Measurements from ENCODE around the gene RNF8.

GRCh38 chr6:37347670-37348111 is 6.1 kb upstream of the RNF8 start:
- TF ChIP-seq, protein P1, sequence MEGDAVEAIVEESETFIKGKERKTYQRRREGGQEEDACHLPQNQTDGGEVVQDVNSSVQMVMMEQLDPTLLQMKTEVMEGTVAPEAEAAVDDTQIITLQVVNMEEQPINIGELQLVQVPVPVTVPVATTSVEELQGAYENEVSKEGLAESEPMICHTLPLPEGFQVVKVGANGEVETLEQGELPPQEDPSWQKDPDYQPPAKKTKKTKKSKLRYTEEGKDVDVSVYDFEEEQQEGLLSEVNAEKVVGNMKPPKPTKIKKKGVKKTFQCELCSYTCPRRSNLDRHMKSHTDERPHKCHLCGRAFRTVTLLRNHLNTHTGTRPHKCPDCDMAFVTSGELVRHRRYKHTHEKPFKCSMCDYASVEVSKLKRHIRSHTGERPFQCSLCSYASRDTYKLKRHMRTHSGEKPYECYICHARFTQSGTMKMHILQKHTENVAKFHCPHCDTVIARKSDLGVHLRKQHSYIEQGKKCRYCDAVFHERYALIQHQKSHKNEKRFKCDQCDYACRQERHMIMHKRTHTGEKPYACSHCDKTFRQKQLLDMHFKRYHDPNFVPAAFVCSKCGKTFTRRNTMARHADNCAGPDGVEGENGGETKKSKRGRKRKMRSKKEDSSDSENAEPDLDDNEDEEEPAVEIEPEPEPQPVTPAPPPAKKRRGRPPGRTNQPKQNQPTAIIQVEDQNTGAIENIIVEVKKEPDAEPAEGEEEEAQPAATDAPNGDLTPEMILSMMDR (IDR thresholded peaks at IDR 0.05; ENCODE audit: insufficient read depth, low read length), result no peak
- no peak for TF ChIP-seq GABPA (IDR thresholded peaks at IDR 0.05; ENCODE audit: low read depth)
- no peak for TF ChIP-seq SPI1 (IDR thresholded peaks at IDR 0.05; ENCODE audit: borderline replicate concordance, low read depth)
- no peak for TF ChIP-seq POLR2AphosphoS5 (IDR thresholded peaks at IDR 0.05; ENCODE audit: low read depth)
- TF ChIP-seq, protein P2, sequence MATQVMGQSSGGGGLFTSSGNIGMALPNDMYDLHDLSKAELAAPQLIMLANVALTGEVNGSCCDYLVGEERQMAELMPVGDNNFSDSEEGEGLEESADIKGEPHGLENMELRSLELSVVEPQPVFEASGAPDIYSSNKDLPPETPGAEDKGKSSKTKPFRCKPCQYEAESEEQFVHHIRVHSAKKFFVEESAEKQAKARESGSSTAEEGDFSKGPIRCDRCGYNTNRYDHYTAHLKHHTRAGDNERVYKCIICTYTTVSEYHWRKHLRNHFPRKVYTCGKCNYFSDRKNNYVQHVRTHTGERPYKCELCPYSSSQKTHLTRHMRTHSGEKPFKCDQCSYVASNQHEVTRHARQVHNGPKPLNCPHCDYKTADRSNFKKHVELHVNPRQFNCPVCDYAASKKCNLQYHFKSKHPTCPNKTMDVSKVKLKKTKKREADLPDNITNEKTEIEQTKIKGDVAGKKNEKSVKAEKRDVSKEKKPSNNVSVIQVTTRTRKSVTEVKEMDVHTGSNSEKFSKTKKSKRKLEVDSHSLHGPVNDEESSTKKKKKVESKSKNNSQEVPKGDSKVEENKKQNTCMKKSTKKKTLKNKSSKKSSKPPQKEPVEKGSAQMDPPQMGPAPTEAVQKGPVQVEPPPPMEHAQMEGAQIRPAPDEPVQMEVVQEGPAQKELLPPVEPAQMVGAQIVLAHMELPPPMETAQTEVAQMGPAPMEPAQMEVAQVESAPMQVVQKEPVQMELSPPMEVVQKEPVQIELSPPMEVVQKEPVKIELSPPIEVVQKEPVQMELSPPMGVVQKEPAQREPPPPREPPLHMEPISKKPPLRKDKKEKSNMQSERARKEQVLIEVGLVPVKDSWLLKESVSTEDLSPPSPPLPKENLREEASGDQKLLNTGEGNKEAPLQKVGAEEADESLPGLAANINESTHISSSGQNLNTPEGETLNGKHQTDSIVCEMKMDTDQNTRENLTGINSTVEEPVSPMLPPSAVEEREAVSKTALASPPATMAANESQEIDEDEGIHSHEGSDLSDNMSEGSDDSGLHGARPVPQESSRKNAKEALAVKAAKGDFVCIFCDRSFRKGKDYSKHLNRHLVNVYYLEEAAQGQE (IDR thresholded peaks at IDR 0.05; ENCODE audit: insufficient replicate concordance, low read depth), result no peak
